Measurements from ENCODE around the gene KRT31. TPM values are rescaled to one million over a fixed set of nuclear protein-coding genes. Genes with fewer than 3 reads are reported as not detected.

Gene KRT31
- total and polyA plus RNA-seq, 2 of the 4 experiments (the other 2 are of a cell fraction), result 0.05 TPM; not detected in 1

GRCh38 chr17:41393294-41393693 is 4.1 kb downstream of the KRT31 start:
- BruUV-seq (replicated peaks), result no TSS peak
- Histone ChIP-seq H4K91ac (ENCODE audit: insufficient read depth, low read depth, low read length) (no peak overlapping the region), H2BK5ac (ENCODE audit: low read depth, low read length, poor library complexity, severe bottlenecking) (no peak overlapping the region), H3K18ac (ENCODE audit: low read depth, low read length) (peak overlapping the region; percentile 4; the same call in 1 of the 2 replicates), H3K4me3 (ENCODE audit: insufficient read depth, low read depth, low read length) (no peak overlapping the region), H2AK5ac (ENCODE audit: low read depth, low read length) (peak overlapping the region; percentile 41), H2BK20ac (ENCODE audit: low read depth, low read length) (peak overlapping the region; percentile 73; the same call in 1 of the 2 replicates), H3K27ac (ENCODE audit: insufficient read depth, low read length) (no peak overlapping the region), H3K4me1 (ENCODE audit: control insufficient read depth, insufficient read depth, low read length) (peaks cover 5% of the 10 kb centered on the region; the same call in 1 of the 2 replicates), H3K56ac (ENCODE audit: extremely low read depth, insufficient read depth, low read length) (no peak overlapping the region), H3K36me3 (ENCODE audit: control insufficient read depth, insufficient read depth, low read length) (no peaks in the 10 kb centered on the region), H3K79me1 (ENCODE audit: low read depth in 1 of 2, low read length in 2 of 2) (no peaks in the 10 kb centered on the region), H4K8ac (ENCODE audit: low read depth in 2 of 2, low read length in 2 of 2) (no peak overlapping the region; a peak in 1 of 4 replicates), H2BK15ac (ENCODE audit: low read depth, low read length) (peak overlapping the region; percentile 12; the same call in 2 of the 3 replicates), H3K9me1 (ENCODE audit: insufficient read depth, low read length) (no peaks in the 10 kb centered on the region; the same call in 1 of the 2 replicates), H3K27me3 (ENCODE audit: control insufficient read depth, insufficient read depth, low read length) (no peaks in the 10 kb centered on the region), H2BK120ac (ENCODE audit: low read depth, low read length) (peak overlapping the region; percentile 77), H3K9me3 (ENCODE audit: control insufficient read depth, insufficient read depth, low read length) (no peaks in the 10 kb centered on the region), H4K5ac (ENCODE audit: low read depth, low read length) (no peak overlapping the region), H3K4me2 (ENCODE audit: low read depth, low read length) (no peak overlapping the region), H2AFZ (replicated peaks; ENCODE audit: low read length, poor library complexity) (no peak overlapping the region), H2AK9ac (replicated peaks; ENCODE audit: low read depth, low read length, poor library complexity) (no peak overlapping the region), H3K4ac (ENCODE audit: low read depth, low read length) (peak overlapping the region; percentile 49; the same call in 1 of the 2 replicates), H3K9ac (ENCODE audit: low read depth, low read length) (no peak overlapping the region), H3K14ac (replicated peaks; ENCODE audit: low read depth, low read length) (peak overlapping the region; percentile 61), H3K23ac (ENCODE audit: low read depth, low read length) (no peak overlapping the region), H4K20me1 (ENCODE audit: insufficient read depth, low read length) (no peaks in the 10 kb centered on the region)
- dilution Hi-C loops (cut with HindIII; ENCODE audit: low sequenced_read_pairs, unreplicated experiment) (no loop called here), in situ Hi-C loops (cut with MboI; ENCODE audit: low sequenced_read_pairs) (no loop called here), intact Hi-C loops (cut with micrococcal nuclease) (no loop called here)
- ChIA-PET CTCF (no interaction called here), POLR2A (ENCODE audit: unreplicated experiment) (no interaction called here)
- ATAC-seq (ENCODE audit: low read depth), result no peak
- DNase-seq, result no peak
- no peak for TF ChIP-seq SMC3 (IDR thresholded peaks at IDR 0.05; ENCODE audit: low read depth, low read length)
- no peak for TF ChIP-seq MXI1 (IDR thresholded peaks at IDR 0.05; ENCODE audit: borderline replicate concordance, low read depth, low read length)
- TF ChIP-seq RCOR1 (IDR thresholded peaks at IDR 0.05; ENCODE audit: insufficient replicate concordance, low read length), result no peak
- no peak for TF ChIP-seq CHD1 (IDR thresholded peaks at IDR 0.05; ENCODE audit: low read depth, low read length)
- TF ChIP-seq MAZ (IDR thresholded peaks at IDR 0.05; ENCODE audit: borderline replicate concordance, low read depth, low read length), result no peak
- no peak for TF ChIP-seq CTCF (conservative IDR thresholded peaks at IDR 0.05; ENCODE audit: low read depth, low read length)
- TF ChIP-seq POLR2A (IDR thresholded peaks at IDR 0.05; ENCODE audit: low read depth, low read length), result no peak
- no peak for TF ChIP-seq CEBPB (IDR thresholded peaks at IDR 0.05; ENCODE audit: low read depth, low read length)
- TF ChIP-seq MAFK (IDR thresholded peaks at IDR 0.05; ENCODE audit: low read depth, low read length), result no peak
- no CpG with 5 or more reads among the region's 5 CpGs for WGBS, 2 experiments (ENCODE audit: extremely low coverage in 2 of 2, insufficient read length in 1 of 2)
